ENCODE measurements around the gene SOX14.

The SOX14 gene

GRCh38 chr3:137767538-137768360 is 3.6 kb downstream of the SOX14 start:
- in situ Hi-C loops (cut with HindIII; ENCODE audit: low sequenced_read_pairs): no loop called here

GRCh38 chr3:137768361-137769321 is 4.5 kb downstream of the SOX14 start:
- in situ Hi-C loops (cut with HindIII; ENCODE audit: low sequenced_read_pairs): no loop called here

GRCh38 chr3:137769322-137770065 is 5.4 kb downstream of the SOX14 start:
- in situ Hi-C loops (cut with HindIII; ENCODE audit: low sequenced_read_pairs): no loop called here

GRCh38 chr3:137770066-137770834 is 6.1 kb downstream of the SOX14 start:
- in situ Hi-C loops (cut with HindIII; ENCODE audit: low sequenced_read_pairs): no loop called here

DNA sequence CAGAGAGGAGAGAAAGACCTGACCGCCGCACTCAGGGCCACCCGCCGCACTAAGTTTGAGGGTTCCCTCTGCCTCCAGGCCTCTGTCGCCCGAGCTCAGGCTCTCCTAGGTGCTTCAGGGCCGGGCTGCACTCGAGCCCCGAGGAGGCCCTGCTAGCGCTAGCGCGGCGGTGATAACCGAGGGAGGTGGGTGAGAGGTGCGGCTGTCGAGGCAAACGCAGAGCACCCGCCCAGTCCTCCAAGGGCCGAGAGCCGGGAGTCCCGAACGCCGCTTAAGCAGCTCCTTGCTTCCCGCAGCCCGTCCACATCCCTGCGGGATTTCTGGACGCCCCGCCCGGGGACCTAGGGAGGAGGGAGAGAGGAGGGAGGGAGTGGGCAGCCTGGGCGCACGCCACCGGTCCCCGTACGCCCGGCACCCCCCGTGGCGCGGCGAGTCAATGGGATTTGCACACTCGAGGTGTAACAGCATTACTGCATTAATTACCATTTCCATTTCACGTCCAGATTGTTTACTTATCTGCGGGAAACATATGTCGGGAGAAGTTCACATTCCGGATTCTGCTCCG is 6.8 kb downstream of the SOX14 start:
- in situ Hi-C loops (cut with HindIII; ENCODE audit: low sequenced_read_pairs): no loop called here

DNA sequence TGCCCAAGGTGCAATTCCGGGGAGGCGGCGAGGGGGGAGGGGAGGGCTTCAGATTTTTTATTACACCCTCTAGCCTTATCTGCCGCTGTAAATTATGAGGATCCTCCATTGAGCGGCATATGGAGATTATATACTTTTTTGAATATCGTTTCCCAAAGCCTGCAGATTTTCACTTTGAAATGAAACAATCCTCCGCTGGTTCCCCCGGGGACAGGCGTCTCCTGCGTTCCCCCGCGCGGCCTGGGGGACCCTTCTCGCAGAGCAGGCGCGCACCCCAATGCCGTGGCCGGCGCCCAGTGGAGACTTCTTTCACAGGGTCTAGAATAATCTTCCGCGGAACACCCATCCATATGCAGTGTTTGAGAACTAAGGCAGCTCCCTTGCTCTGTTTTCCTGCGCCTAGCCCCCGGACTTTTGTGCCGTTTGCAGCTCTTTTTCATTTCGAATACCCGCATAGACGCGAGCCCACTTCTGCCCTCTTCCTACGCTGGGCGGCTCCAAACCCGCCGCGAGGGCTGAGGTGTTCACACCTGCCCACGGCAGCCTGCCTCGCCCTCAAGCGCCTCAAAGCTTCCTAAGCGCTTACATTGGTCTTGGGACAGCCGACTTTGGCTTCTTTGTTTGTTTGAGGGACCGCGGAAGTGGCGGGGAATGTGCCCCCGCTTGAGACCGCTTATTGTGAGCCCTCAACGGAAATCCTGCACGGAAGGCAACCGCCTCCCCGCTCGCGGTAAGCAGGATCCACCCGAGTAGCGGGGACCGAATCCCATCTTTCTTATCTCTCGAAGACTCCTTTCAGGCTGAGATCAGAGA is 7.5 kb downstream of the SOX14 start:
- in situ Hi-C loops (cut with HindIII; ENCODE audit: low sequenced_read_pairs): no loop called here

DNA sequence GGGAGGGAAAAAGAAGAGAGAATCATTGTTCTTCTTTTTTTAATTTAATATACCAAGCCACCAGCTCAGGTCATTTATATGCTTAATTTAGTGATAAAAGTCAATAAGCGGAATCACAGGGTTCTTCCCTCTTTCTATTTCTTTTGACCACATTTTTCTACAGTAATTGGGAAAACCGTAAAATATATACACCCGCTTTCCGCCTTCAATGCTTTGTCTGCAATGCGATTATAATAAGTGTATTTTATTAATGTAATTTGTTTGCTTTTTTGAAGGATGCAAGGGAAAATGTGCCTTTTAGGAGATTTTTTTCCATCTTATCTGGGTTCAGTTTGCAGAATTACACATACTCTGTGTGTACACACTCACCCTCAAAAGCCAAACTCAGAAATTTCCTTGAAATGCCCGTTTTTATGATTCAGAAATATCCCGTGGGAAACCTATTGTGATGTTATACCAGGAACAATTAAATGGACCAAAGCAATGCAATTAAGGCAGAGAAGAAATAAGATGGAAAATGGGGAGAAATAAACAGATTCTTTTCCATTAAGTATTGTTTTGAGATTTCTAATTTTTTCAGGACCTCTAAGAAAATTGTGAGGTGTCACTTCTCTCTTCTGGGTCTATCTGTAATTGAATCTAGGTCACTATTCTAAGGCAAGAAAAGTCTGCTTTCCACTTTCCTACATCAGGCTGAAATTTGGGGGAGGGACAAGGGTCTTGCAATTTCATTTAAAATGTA is 8.3 kb downstream of the SOX14 start:
- in situ Hi-C loops (cut with HindIII; ENCODE audit: low sequenced_read_pairs): no loop called here

DNA sequence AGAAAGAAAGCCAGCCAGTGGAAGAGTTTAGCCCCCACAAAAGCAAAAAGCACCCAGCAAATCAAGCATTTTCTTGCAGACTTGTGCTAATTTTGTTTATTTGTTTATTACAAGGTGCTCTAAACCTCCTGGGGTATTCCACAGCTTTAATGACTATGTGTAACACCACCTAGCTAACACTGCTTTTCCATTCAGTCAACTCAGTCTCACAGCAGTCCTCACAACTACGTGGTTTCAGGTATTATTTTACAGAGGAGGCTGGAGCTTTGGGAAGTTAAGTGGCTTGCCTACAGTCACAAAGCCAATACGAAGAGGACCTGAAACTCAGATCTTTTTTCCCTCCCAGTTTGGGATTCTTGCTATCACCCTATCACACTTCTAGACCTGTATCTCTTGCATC is 14.8 kb downstream of the SOX14 start:
- in situ Hi-C loops (cut with HindIII; ENCODE audit: low sequenced_read_pairs): no loop called here

DNA sequence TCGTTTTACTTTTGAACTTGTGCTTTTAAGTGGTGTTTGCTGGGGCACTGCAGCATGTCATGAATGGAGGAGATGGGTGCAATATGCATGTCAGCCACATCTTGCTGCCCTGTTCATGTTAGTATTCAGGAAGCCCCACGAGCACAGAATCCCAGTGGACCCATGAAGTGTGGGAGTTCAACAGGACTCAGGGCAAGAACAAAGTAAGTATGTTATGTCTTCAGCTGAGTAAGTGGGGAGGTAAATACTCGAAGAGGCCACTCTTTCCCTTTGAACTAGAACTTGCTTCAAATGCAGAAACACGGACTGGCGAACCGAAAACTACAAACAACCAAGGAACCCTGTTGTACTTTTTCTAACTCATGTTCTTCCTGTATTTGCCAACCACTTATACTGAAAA is 23.4 kb downstream of the SOX14 start:
- in situ Hi-C loops (cut with HindIII; ENCODE audit: low sequenced_read_pairs): no loop called here

- in situ Hi-C loops (cut with HindIII; ENCODE audit: low sequenced_read_pairs): no loop called here
Measured at GRCh38 chr3:137789236-137789635, 25.1 kb downstream of the SOX14 start.

GRCh38 chr3:137792626-137793271 is 28.6 kb downstream of the SOX14 start:
- in situ Hi-C loops (cut with HindIII; ENCODE audit: low sequenced_read_pairs): no loop called here

- in situ Hi-C loops (cut with HindIII; ENCODE audit: low sequenced_read_pairs): no loop called here
Measured at GRCh38 chr3:137796993-137797392, 32.9 kb downstream of the SOX14 start.

DNA sequence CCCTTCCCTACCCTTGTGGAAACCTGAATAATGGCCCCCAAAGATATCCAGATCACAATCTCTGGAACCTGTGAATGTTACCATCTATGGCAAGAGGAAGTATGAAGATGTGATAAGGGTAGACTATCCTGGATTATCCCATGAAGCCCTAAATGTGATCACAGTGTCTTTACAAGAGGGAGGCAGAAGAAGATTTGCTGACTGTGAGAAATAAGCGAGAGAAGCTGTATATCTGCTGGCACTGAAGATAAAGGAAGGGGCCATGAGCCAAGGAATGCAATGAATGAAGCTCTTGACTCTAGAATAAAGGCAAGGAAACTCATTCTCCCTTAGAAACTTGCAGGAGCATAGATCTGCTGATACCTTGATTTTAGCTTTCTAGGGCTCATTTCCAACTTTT is 39.1 kb downstream of the SOX14 start:
- in situ Hi-C loops (cut with HindIII; ENCODE audit: low sequenced_read_pairs): no loop called here

GRCh38 chr3:137807998-137808397 is 43.9 kb downstream of the SOX14 start:
- in situ Hi-C loops (cut with HindIII; ENCODE audit: low sequenced_read_pairs): no loop called here

DNA sequence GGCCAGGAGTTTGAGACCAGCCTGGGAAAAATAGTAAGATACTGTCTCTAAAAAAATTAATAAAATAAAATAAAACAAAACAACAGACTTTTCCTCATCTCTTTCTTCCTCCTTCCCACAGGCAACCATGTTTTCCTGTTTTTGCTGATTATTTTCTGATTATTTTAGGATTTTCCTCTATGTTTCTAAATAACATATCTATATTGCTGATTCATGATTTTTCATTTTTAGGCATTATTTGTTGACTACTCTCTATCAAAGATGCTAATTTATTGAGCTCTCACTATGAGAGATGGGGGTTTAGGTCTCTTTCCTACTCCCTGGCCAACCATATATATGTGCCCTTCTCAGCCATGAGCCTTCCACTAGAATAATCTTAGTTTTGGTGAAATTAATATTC is 45.4 kb downstream of the SOX14 start:
- in situ Hi-C loops (cut with HindIII; ENCODE audit: low sequenced_read_pairs): no loop called here

GRCh38 chr3:137812023-137812422 is 47.9 kb downstream of the SOX14 start:
- in situ Hi-C loops (cut with HindIII; ENCODE audit: low sequenced_read_pairs): no loop called here

- in situ Hi-C loops (cut with HindIII; ENCODE audit: low sequenced_read_pairs): no loop called here
Measured at GRCh38 chr3:137815251-137815650, 51.1 kb downstream of the SOX14 start.

Measured in DLD1 (cell line).